Activated CD4-positive, alpha-beta T cell treated with anti-CD3 and anti-CD28 coated beads, Interleukin-2, Interleukin-4, amounts not matched to agents 100 ng/mL and 50 ng/mL, durations not matched to agents 16 hours and 8 hours (primary cell): ENCODE data around the gene NAPEPLD.
"Not testable (repeated sequence)": the region's sequence is repeated elsewhere in the genome, so short reads cannot be mapped to it uniquely, and the experiment has no call there.

Source experiments
- DNase-seq: peaks from one replicate; pipeline ENCODE4 v3.0.0-alpha.2; 2020; ENCODE audit warnings: low spot score

NAPEPLD gene

DNA sequence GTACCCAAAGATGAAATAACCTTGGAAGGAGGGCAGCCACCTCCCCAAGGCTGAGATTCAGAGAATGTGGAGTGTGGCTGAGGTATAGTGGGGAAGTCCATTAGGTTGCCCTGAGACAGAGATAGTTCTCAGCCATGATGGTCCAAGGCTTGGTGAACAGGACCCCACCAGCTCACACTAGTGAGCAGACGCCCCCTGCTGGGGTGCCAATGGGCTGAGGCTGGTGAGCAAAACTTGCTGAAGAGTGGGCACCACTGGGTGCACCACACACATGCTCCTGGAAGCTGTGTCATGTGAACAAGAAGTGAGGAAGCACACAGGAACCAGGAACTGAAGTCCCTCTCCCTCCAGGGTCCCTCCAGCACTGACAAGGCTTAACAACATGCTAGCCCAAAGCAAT lies 83.2 kb downstream of the NAPEPLD start:
- peak; percentile 44 for DNase-seq

DNA sequence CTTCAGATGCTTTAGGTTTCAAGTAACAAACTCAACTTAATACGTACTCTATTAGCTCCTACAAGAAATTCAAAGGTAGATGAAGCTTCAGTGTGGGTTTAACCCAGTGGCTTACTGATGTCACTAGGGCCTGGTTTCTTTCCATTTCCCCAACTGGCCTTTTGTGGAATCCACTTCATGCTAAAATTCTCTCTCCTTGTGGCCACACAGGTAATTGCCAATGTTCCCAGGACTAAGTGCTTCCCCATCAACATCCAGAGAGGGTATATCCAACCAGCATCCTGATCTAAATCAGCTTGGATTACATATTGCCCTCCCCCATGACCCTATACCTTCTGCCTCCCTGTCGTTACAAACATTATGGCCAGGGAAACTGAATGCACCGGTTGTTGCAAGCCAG lies 85.0 kb downstream of the NAPEPLD start:
- DNase-seq: no peak

DNA sequence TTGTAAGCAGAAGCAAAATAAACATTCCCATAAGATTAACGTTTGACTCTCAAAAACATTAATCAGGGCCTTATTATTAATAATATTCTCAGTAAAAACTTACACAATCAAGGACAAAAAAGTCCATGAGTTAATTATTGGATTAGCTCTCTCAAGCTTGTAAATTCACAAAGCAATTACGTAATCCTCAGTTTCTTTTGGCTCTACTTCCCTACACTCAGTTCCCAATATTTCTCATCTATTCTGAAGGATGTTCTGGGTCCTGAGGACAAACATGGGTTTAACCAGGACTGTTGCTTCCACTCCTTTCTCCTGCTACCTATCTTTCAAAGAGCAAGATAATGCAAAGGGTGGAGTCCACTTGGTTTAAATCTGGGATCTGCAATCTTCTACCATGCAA lies 89.4 kb downstream of the NAPEPLD start:
- no peak for DNase-seq

DNA sequence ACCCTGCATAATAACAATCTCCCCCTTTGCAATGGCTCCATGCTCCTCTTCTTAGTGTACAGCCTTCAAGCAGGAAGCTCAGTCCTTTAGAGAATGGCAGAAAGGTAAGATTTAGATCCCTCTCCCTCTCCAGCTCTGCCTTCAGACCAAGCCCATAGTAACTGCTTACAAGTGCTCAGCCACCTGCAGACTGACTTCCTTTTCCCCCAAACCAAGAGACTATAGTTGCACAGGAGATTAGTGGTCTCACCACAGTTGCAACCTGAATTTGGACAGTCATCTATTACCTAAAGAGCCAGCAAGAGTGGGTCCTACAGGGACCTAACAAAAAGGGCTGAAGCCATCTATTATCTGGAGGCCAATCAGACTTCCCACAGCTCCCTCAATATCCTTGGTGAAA lies 90.8 kb downstream of the NAPEPLD start:
- no peak for DNase-seq

DNA sequence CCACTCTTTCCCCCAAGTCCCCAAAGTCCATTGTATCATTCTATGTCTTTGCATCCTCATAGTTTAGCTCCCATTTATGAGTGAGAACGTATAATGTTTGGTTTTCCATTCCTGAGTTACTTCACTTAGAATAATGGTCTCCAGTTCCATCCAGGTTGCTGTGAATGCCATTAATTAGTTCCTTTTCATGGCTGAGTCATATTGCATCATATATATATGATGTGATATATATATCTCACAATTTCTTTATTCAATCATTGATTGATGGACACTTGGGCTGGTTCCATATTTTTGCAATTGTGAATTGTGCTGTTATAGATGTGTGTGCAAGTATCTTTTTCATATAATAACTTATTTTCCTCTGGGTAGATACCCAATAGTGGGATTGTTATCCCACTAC lies 92.9 kb downstream of the NAPEPLD start:
- DNase-seq: not testable (repeated sequence)

DNA sequence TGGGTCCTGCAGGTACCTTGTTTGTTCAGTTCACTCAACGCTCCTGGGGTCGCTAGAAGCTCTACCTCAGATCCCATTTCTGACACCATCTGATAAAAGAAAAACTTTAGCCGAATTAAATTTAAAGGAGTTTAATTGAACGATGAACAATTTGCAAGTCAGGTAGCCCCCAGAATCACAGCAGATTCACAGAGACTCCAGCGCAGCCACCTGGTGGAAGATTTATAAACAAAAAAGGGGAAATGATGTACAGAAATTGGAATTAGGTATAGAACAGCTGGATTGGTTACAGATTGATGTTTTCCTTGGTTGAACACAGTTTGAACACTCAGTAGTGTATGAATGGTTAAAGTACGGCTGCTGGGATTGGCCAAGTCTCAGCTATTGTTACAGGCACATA lies 97.4 kb downstream of the NAPEPLD start:
- DNase-seq: no peak
